GM21390 (cell line): Measurements from ENCODE around the gene ALG8.

Experiments
- ATAC-seq: cut with Tn5 transposase; IDR thresholded peaks from one replicate; pipeline ENCODE4 v1.9.1; 2021; ENCODE audit not compliant: unreplicated experiment

Gene ALG8

DNA sequence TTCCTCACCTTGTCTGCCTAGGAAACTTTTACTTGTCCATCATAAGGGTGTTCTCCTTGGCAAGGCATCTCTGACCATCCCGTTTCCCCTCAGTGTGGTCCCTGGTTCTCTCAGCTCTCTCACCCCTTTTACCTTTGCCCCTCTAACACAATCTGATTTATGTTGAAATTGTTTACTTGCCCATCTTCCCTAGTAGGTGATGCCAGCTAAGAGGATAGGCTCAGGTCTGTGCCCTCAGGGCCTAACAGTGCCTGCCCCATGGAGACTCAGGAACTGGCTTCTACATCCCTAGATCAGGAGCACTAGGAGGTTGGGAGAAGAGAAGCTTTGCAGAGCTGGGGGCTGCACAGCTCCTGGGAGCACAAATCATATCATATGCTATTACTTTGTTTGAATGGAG is 21.1 kb upstream of the ALG8 start:
- ATAC-seq: no peak

DNA sequence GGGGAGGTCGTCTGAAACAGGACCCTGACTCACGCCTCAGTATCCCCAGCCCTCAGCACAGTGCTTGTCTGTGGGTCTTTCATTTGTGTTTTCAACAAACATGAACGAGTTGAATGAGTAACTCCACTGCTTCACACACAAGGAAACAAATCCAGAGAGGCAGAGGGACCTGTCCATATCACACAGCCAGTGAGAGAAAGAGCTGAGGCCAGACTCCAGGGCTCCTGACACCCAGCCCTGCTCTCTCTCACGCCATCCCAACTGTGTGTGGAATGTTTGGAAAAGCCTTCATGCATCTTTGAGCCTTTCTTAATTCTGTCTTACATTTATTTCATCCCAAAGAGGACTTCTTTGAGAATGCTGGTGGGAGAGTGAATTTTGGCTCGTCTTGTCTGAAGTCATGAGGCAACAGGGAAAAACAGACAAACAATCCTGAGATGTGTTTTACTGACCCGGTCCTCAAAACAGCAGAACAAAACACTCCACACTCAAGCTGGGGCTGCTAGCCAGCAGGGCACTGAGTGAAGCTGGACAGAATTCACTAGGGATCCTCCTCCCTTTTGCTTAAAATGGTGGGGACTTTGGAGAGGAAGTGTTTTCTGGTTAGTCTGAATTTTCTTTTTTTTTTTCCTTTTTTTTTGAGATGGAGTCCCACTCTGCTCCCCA is 19.7 kb upstream of the ALG8 start:
- no peak for ATAC-seq

DNA sequence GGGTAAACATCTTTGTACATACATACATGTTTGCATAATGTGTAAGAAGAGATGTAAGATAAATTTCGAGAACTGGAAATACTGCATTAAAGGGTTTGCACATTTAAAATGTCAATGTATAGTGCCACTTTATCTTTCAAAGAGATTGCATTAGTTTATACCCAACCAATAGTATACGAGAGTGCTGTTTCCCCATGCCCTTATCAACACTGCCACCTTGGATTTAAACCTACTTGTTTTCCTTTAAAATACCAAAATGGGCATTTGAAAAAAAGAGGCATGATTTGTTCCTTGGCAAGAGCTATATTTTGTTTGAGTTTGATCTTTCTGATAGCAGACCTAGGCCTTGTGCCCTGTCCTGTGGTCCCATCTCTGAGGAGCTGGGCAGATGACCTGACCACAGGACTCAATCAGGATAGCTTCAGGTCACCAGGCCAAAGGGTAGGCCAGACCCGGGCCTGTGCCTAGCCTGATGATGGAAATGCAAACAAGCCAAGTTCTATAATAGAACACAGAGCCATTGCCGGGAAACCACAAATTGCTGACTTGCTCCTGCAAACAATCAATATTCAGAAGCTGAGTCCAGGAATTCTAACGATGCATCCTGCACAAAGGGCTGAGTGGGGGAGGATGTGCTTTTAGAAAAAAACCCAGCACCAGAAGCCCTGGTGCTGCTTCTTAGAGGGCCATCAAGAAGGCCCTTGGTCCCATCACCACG is 16.9 kb upstream of the ALG8 start:
- no peak for ATAC-seq

DNA sequence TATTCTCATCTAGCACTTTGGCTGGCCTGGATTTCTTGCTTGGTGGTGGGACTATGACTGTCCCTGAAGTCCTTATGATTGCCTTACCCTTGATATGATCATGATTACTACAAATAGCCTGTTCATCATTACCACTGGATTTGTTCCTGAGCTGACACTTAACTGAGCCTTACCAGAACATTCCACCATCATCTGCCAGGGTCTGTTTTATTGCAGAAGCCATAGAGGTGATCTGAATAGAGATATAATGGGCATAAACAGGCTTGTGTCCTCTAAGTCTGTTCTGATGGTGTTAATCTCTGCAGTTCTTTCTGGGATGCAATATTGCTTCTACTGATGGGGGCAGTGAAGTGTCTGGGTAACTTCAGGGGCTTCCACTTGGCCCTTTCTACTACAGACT is 12.4 kb upstream of the ALG8 start:
- no peak for ATAC-seq

DNA sequence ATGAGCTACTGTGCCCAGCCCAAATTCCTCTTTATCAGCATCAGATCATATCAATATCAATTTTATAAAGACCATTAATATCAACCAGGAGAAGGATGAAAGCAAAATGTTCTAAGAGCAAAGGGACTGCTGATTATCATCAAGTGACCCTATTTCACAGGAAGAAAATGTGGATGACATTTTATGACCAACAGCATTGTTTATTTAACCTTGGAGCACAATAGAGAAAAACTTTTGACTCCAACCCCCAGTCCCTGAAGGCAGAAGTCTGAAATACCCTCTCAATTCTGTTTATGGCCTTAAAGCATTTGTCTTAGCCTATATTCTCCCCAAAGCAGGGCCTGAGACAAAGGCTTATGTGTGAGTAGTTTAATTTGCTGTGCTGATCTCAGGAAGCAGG is 11.3 kb upstream of the ALG8 start:
- no peak for ATAC-seq

DNA sequence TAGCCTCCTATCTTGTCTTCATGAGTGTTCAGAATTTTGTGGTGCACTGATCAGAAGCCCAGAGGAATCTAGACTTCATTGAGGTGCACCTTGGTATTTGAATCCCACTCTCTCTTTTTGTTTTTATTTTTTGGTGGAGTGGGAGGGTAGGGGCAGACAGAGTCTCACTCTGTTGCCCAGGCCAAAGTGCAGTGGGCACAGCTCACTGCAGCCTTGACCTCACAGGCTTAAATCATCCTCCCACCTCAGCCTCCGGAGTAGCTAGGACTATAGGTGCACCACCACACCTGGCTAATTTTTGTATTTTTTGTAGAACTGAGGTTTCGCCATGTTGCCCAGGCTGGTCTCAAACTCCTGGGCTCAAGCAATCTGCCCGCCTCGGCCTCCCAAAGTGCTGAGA is 10.9 kb upstream of the ALG8 start:
- ATAC-seq: no peak

DNA sequence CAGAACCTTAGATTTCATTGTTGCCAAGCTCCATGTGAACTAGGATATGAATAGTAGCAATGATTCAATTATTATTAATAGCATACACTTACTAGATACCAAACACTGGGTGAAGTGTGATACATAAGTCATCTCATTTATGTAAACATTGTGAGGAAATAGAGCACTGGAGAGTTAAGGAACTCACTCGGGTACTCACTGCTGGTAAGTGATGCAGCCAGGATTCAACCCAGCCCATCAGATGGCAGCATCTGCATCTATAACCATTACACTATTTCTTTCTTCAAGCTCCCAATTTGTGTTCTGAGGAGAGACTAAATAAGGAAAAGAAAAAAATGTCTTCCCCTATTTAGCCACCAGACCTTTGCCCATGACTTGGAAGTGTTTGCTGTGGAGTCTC is 10.2 kb upstream of the ALG8 start:
- no peak for ATAC-seq

DNA sequence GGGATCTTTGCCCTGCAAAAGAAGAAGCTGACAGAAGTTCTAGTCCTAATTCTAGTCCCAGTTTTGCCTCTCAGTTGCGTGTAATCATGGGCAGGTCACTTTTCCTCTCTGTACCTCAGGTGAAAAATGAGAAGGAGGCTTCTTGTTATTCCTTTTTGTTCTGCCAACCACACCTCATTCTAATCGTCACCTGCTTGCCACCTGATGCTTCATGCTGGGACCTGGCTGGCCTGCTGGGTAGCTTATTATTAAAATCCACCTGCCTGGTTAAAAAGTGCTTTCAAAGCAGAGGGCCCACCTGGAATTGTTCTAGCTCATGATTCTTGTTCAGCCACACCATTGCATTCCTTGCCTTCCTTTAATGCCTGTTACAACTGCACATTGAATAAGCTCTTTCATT is 8.4 kb upstream of the ALG8 start:
- ATAC-seq: no peak

DNA sequence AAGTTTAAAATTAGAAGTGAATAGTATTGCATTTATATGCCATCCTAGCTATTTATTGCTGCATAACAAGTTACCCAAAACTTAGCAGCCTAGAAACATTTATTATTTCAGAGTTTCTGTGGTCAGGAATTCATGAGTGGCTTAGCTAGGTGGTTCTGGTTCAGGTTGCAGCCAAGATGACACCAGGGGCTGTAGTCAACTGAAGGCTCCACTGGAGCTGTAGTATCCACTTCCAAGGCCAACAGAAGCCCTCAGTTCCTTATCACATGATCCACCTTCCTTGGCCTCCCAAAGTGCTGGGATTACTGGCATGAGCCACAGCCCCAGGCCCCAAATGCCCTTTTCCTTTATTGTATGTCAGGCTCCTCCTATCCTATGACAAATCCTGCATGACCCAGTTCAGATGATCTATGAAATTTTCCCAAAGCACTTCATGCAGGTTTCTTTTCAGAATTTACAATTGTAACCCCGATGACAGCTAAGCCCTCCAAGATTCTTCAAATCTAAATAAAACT is 6.1 kb upstream of the ALG8 start:
- no peak for ATAC-seq

DNA sequence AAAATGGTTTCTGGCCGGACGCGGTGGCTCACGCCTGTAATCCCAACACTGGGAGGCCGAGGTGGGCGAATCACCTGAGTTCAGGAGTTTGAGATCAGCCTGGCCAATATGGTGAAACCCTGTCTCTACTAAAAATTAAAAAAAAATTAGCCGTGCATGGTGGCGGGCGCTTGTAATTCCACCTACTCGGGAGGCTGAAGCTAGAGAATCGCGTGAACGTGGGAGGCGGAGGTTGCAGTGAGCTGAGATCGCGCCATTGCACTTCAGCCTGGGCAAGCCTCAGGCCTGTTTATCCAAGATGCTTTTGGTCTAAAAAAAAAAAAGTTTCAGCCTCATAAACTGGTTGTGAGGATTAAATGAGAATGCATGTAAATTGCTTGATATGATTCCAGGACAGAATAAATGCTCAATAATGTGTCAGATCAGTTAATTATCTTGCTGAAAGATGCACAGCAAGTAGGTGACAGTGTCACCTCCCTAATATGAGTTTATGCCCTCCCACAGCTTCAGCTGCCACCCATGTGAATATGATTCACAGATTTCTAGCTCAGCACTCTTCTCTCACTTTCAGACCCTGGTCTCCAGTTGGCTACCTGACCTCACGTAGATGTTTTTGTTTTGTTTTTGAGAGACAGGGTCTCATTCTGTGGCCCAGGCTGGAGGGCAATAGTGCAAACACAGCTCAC is 1.1 kb upstream of the ALG8 start:
- ATAC-seq: no peak

DNA sequence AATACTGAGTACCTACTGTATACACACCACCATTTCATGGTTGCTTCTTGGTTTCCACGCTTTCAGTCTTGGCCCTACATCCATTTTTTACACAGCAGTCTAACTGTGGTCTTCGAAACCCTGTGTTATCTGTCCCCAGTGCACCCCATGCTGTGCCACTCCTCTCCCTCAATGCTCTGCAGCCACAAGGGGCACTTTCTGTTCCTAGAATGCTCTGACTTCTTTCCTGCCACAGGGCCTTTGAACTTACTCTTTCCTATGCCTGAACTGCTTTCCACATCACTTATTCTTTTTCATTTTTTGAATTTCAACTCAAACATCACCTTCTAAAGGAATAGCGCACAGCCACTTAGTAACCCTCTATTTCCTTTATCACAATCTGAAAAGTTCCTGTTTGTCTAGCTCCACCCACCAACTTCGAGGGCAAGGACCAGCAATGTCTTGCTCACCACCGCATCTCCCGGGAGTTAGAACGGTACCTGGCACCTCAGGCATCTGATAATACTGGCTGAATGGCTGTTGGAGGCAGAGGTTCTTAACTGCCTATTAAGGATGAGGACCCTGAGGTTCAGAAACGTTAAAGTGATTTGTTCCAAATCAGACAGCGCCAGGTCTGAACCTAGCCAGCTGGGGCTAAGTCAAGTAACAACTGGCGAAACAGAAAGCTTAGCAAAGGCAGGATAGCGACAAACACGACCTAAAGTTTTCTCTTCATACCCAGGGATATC is 568 bp downstream of the ALG8 start:
- ATAC-seq: peak; percentile 17

DNA sequence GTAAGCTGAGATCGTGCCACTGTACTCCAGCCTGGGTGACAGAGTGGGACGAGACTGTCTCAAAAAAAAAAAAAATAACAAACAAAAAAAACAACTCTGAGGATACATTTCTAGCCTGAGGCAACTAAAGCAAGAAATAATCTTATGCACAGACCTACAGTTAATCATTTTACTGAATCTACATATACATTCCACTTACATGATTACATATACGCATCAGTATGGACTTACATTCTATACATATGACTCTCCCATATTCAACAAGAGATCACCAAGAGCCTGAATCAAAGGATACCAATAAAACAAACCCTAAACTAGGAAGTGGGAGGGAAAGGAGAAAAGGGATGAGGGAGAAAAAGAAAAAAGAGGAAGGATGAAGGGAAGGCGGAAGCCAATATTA is 1.1 kb downstream of the ALG8 start:
- no peak for ATAC-seq

DNA sequence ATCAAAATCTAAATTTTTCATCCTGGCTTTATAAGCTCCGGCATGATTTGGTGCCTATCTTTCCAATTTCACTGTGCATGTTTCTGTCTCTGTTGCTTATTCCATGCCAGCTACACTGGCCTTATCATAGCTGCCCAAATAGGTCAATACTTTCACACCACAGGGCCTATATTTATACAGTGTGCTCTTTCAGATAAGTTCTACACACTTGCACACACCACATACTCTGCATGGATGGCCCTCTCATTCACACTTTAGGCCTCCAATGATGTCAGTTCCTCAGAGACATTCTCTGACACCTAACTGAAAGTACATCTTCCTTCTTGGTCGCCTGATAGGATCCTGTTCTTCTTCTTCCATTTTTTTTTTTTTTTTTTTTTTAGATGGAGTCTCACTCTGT is 7.0 kb downstream of the ALG8 start:
- no peak for ATAC-seq

DNA sequence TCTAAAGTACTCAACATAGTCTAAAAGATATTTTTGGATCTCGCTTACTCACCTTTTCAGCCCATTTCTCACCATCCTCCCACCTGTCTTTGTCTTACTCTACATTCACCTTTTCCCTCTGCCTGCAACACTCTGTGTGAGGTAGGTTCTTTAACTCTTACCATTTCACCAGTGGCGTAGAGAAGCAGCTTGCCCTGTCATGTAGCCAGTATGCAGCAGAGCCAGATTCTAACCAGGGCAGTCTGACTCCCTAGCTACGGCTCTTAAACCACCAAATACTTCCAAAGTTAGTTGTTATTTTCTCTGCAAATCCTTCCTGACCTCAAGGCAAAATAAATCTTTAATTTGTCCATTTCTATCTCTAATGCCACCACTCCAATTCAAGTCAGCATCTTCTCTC is 7.5 kb downstream of the ALG8 start:
- no peak for ATAC-seq

DNA sequence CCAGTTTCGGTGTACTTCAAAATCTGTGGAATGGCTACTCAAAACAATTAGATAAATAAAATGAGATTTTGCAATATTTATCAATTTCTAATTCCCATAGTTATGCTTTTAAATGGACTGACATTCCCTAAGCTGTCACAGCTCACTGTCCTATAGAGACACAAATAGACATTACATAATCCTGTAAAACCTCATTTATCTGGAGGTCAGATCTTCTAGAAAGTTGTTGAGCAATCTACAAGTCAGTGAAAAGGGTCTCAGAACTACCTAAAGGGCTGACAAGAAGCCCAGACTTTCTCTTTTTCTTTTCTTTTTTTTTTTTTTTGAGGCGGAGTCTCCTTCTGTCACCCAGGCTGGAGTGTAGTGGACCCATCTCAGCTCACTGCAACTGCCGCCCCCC is 12.0 kb downstream of the ALG8 start:
- ATAC-seq: no peak

DNA sequence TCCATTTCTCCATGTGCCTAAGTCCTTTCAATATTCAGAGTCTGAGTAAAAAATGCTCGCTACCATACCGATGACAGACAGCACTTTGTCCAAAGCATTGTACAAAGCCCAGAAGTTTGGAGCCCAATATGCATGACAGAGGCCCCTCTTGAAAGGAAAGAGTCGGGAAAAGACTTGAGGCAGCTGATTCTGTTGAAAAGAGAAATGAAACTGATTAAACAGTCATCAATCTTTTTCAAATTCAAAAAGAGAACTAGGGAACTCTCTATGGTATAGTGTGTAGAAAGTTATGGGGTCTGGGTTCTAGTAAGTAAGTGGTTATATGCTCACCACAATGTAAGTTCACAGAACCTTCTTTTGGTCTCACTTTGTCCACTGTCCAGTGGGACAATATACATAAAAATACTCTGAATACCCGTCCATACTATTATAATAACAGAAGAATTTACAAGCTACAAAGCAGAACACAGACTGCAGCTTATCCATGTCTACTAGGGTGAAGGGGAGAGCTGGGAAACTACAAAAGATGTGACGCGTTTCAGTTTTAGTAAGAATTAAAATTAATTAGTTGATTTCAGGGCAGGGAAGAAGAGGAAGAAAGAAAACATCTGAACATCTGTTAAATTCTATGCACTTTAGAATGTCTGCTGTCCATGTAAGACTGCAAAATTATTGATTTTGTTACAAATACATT is 26.7 kb downstream of the ALG8 start:
- ATAC-seq: peak; percentile 64

DNA sequence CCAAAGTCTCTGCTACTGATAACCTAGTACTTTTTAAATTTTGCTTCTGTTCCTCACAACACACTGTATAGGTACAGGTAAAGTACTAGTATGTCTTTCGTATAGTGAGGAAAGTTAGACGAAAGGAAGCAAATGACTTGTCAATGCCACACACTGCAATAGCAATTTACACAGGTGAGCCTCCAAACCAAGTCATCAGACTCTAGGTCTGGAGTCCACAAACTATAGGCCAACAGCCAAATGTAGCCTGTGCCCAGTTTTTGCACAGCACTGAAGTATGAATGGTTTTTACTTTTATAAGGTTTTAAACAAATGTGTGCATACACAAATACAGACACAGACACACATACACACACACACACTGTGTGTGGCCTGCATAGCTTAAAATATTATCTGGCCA is 28.1 kb downstream of the ALG8 start:
- no peak for ATAC-seq

DNA sequence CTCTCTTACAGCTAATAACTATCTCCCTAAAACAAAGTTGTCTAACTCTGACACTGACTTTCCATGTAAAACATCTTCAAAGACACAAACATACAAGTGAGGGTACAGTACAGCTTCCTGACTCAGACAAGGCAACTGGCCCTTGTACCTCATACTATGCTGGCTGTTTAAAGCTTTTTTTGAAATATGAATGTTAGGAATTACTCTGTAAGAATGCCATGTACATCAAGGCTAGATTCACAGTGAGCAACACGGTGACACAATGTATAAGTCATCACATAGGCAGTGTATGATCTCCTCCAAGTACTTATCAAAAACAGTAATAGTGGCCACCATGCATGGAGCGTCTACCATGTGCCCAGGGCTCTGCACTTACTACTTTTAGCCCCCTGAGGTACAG is 28.6 kb downstream of the ALG8 start:
- no peak for ATAC-seq

DNA sequence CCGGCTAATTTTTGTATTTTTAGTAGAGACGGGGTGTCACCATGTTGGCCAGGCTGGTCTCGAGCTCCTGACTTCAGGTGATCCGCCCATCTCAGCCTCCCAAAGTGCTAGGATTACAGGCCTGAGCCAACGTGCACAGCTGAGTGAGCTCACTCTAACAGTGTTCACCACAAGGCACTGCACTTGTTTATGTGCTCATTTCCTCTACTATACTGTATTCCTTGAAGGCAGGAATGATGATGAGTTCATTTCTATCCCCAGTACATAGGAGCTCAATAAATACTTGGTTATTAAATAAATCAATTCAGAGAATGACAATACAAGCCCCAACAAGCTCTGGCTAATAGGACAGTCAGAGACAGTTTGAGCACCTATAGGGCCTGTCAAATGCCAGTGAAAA is 29.1 kb downstream of the ALG8 start:
- ATAC-seq: no peak

DNA sequence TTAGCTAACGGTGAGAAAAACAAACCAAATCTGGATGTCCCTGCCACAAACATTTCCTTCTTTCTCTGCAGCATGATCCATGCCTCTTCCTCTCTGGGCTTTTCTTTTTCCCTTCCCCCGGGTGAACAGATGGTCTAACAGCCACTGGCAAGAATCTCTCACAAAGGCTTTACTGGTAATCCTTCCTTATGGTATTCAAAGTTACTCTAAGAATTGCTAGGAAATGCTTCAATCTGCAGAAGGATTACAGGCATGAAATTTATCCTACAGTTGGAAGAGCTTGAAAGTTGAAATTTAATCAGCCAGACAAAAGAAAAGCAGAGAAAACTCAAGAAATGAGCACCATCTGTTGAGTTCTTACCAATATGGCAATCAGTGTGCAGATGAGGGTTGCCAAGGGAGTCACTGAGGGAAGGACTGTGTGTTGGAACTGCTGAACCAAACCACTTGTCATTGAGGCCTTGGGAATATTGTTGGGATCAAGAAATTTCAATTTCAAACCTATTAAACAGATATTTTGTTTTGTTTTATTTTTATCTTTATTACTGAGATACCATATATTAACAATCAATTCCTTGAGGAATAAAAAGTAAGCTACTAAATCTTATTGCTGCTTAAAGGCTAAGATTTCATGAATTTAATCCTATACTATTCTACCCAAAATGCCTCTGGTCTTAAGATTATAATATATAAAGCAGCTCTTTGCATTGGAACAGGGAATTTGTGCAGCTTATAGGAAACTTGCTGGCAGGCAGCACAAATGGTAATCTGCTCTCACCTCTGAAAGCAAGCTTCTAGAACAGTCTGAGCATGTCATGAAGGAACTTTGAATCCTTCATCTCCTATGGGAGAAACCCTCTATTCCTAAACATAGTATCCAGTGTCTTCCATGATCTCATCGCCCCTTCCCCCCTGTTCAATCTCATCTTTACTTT is 30.1 kb downstream of the ALG8 start:
- no peak for ATAC-seq
